ENCODE measurements around the gene USP44. TPM values are rescaled to one million over a fixed set of nuclear protein-coding genes. Genes with fewer than 3 reads are reported as not detected.

Gene USP44
- polyA plus RNA-seq, 1 experiment, result 62.0 TPM

GRCh38 chr12:95532851-95533250 lies 18.4 kb downstream of the USP44 start:
- H3K4me3 ChIP-seq (ENCODE audit: low read depth, low read length), result no peak overlapping the region
- ChIA-PET POLR2A (no interaction called here), CTCF (no interaction called here)
- no peaks in the 10 kb centered on the region for H3K27me3 ChIP-seq (ENCODE audit: control insufficient read depth, insufficient read depth, low read length)
- DNase-seq (ENCODE audit: low read depth, low spot score), result no peak
- no peaks in the 10 kb centered on the region for H3K9me3 ChIP-seq (ENCODE audit: control insufficient read depth, insufficient read depth, low read length)
- no peak overlapping the region for H3K27ac ChIP-seq (ENCODE audit: low read depth, low read length)
- no peak for TF ChIP-seq CTCF (IDR thresholded peaks at IDR 0.05; ENCODE audit: low read depth, low read length)

- H3K9me3 ChIP-seq (ENCODE audit: control insufficient read depth, insufficient read depth, low read length), result no peaks in the 10 kb centered on the region
- DNase-seq (ENCODE audit: low read depth, low spot score), result no peak
- H3K27ac ChIP-seq (ENCODE audit: low read depth, low read length), result no peak overlapping the region
- H3K4me3 ChIP-seq (ENCODE audit: low read depth, low read length), result no peak overlapping the region
- POLR2A ChIA-PET, result no interaction called here
- H3K27me3 ChIP-seq (ENCODE audit: control insufficient read depth, insufficient read depth, low read length), result no peaks in the 10 kb centered on the region
- no peak for TF ChIP-seq CTCF (IDR thresholded peaks at IDR 0.05; ENCODE audit: low read depth, low read length)
- CTCF ChIA-PET, result no interaction called here
Measured at GRCh38 chr12:95529693-95530225, 21.5 kb downstream of the USP44 start.

GRCh38 chr12:95528431-95528830 lies 22.8 kb downstream of the USP44 start:
- no peak for DNase-seq (ENCODE audit: low read depth, low spot score)
- CTCF ChIA-PET, result no interaction called here
- Histone ChIP-seq H3K4me3 (ENCODE audit: low read depth, low read length) (no peak overlapping the region), H3K27ac (ENCODE audit: low read depth, low read length) (no peak overlapping the region), H3K27me3 (ENCODE audit: control insufficient read depth, insufficient read depth, low read length) (no peaks in the 10 kb centered on the region), H3K9me3 (ENCODE audit: control insufficient read depth, insufficient read depth, low read length) (no peaks in the 10 kb centered on the region)
- POLR2A ChIA-PET, result no interaction called here
- TF ChIP-seq CTCF (IDR thresholded peaks at IDR 0.05; ENCODE audit: low read depth, low read length), result no peak

GRCh38 chr12:95522692-95523091 lies 28.6 kb downstream of the USP44 start:
- Histone ChIP-seq H3K4me3 (ENCODE audit: low read depth, low read length) (no peak overlapping the region), H3K27ac (ENCODE audit: low read depth, low read length) (no peak overlapping the region), H3K9me3 (ENCODE audit: control insufficient read depth, insufficient read depth, low read length) (no peaks in the 10 kb centered on the region), H3K27me3 (ENCODE audit: control insufficient read depth, insufficient read depth, low read length) (no peaks in the 10 kb centered on the region)
- ChIA-PET POLR2A (no interaction called here), CTCF (interaction anchor here (0.7 to 1.7 kb wide), 2 partner anchors 12 to 51 kb away, joined by 4 to 5 read pairs; no protein-coding TSS in a partner anchor)
- no peak for DNase-seq (ENCODE audit: low read depth, low spot score)
- TF ChIP-seq CTCF (IDR thresholded peaks at IDR 0.05; ENCODE audit: low read depth, low read length), result no peak

GRCh38 chr12:95520816-95521215 lies 30.5 kb downstream of the USP44 start:
- no peak for TF ChIP-seq CTCF (IDR thresholded peaks at IDR 0.05; ENCODE audit: low read depth, low read length)
- ChIA-PET POLR2A (no interaction called here), CTCF (no interaction called here)
- H3K4me3 ChIP-seq (ENCODE audit: low read depth, low read length), result no peak overlapping the region
- no peaks in the 10 kb centered on the region for H3K27me3 ChIP-seq (ENCODE audit: control insufficient read depth, insufficient read depth, low read length)
- H3K27ac ChIP-seq (ENCODE audit: low read depth, low read length), result no peak overlapping the region
- no peaks in the 10 kb centered on the region for H3K9me3 ChIP-seq (ENCODE audit: control insufficient read depth, insufficient read depth, low read length)
- DNase-seq (ENCODE audit: low read depth, low spot score), result no peak
